Vagina (tissue), 2 donors: ENCODE results near the gene EDRF1.

ENCODE experiments used
- CTCF ChIP-seq, 3 experiments: fragments of 450-650 bp in 2 of 3; fragments of 200-600 bp in 1 of 3; sonication (generic) in 1 of 3; IDR thresholded peaks; one replicate each; pipeline ENCODE4 v1.5.1; 2017 to 2019; ENCODE audit warnings: antibody characterized with exemption in 3 of 3, mild to moderate bottlenecking in 2 of 3, moderate library complexity in 2 of 3
- POLR2A ChIP-seq, 2 donors: fragments of 450-650 bp; IDR thresholded peaks; one replicate each; pipeline ENCODE4 v1.6.1; 2017; ENCODE audit warnings: antibody characterized with exemption in 2 of 2, mild to moderate bottlenecking in 2 of 2, moderate library complexity in 2 of 2
- POLR2AphosphoS5 ChIP-seq, 2 donors: sonication (generic); formaldehyde crosslinking; IDR thresholded peaks; one replicate each; pipeline ENCODE4 v1.9.0; 2017; ENCODE audit warnings: antibody characterized with exemption in 2 of 2, mild to moderate bottlenecking in 2 of 2, low read depth in 1 of 2; ENCODE audit not compliant: insufficient read depth in 1 of 2

GRCh38 chr10:125699562-125700143 lies 19.9 kb upstream of the EDRF1 start:
- TF ChIP-seq CTCF (IDR thresholded peaks at IDR 0.05) = no peak
- no peak for TF ChIP-seq POLR2A (IDR thresholded peaks at IDR 0.05)
- TF ChIP-seq POLR2AphosphoS5 (IDR thresholded peaks at IDR 0.05; ENCODE audit: insufficient read depth in 1 of 2, low read depth in 1 of 2) = no peak
